ENCODE data around the gene MEP1B. TPM values are rescaled to one million over a fixed set of nuclear protein-coding genes. Genes with fewer than 3 reads are reported as not detected.

MEP1B gene
- total and polyA plus RNA-seq, 12 donors: 0.17 TPM; not detected in 11

GRCh38 chr18:32244881-32245280, 55.0 kb downstream of the MEP1B start:
- intact Hi-C loops (cut with DNase I): no loop called here
- Histone ChIP-seq H3K27me3 (no peaks in the 10 kb centered on the region), H3K27ac (no peak overlapping the region), H3K9me3 (no peaks in the 10 kb centered on the region), H3K36me3 (no peaks in the 10 kb centered on the region), H3K4me3 (no peak overlapping the region), H3K4me1 (no peaks in the 10 kb centered on the region)
- TF ChIP-seq, protein P1, sequence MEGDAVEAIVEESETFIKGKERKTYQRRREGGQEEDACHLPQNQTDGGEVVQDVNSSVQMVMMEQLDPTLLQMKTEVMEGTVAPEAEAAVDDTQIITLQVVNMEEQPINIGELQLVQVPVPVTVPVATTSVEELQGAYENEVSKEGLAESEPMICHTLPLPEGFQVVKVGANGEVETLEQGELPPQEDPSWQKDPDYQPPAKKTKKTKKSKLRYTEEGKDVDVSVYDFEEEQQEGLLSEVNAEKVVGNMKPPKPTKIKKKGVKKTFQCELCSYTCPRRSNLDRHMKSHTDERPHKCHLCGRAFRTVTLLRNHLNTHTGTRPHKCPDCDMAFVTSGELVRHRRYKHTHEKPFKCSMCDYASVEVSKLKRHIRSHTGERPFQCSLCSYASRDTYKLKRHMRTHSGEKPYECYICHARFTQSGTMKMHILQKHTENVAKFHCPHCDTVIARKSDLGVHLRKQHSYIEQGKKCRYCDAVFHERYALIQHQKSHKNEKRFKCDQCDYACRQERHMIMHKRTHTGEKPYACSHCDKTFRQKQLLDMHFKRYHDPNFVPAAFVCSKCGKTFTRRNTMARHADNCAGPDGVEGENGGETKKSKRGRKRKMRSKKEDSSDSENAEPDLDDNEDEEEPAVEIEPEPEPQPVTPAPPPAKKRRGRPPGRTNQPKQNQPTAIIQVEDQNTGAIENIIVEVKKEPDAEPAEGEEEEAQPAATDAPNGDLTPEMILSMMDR (IDR thresholded peaks at IDR 0.05): no peak
- ATAC-seq (no peak), DNase-seq (no peak)
- WGBS, 2 donors: 66 to 71% methylated on average over 5 of the region's 5 CpGs

GRCh38 chr18:32249147-32249929, 59.5 kb downstream of the MEP1B start:
- no peaks in the 10 kb centered on the region for H3K9me3 ChIP-seq
- no peak overlapping the region for H3K27ac ChIP-seq
- DNase-seq: no peak
- TF ChIP-seq, protein P1 (IDR thresholded peaks at IDR 0.05): no peak
- no peaks in the 10 kb centered on the region for H3K36me3 ChIP-seq
- no peaks in the 10 kb centered on the region for H3K27me3 ChIP-seq
- intact Hi-C loops (cut with DNase I): no loop called here
- no peaks in the 10 kb centered on the region for H3K4me1 ChIP-seq
- H3K4me3 ChIP-seq: no peak overlapping the region
- no peak for ATAC-seq
- WGBS, 2 donors: 90% methylated on average over 8 of the region's 8 CpGs

GRCh38 chr18:32251466-32251865, 61.6 kb downstream of the MEP1B start:
- no peak for DNase-seq
- Histone ChIP-seq H3K36me3 (no peaks in the 10 kb centered on the region), H3K27me3 (no peaks in the 10 kb centered on the region), H3K4me3 (no peak overlapping the region), H3K9me3 (no peaks in the 10 kb centered on the region), H3K27ac (no peak overlapping the region), H3K4me1 (no peaks in the 10 kb centered on the region)
- no peak for ATAC-seq
- TF ChIP-seq, protein P1 (IDR thresholded peaks at IDR 0.05): no peak
- intact Hi-C loops (cut with DNase I): no loop called here
- WGBS, 2 donors: 78 to 81% methylated on average over 3 of the region's 3 CpGs

DNA sequence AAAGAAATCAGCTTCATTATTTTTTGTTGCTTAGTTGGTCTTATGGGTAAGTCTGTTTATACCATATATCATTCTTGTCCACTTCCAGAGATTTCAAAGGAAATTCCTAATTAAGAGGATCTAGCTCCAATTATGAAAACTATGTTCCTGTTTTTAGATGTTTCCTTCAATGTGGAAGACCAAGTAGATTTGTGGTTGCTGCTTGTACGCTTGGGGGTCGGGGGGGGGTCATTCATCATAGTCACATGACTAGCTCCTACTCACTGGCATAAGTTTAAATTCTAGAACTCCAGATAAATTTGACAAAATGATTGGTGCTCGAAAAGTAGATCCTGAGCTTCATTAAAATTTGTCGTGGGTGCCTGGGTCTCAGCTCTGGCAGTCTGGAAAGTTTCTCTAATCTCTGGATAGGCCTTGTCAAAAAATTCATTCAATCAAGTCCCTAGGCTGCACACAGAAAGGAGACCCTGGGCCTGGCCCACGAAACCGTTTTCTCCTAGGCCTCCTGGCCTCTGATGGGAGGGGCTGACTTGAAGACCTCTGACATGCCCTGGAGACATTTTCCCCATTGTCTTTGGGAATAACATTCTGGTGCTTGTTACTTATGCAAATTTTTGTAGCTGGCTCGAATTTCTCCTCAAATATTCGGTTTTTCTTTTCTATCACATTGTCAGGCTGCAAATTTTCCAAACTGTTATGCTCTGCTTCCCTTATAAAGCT, 62.5 kb downstream of the MEP1B start:
- DNase-seq: no peak
- H3K27ac ChIP-seq: no peak overlapping the region
- H3K36me3 ChIP-seq: no peaks in the 10 kb centered on the region
- TF ChIP-seq, protein P1 (IDR thresholded peaks at IDR 0.05): no peak
- H3K4me1 ChIP-seq: no peaks in the 10 kb centered on the region
- intact Hi-C loops (cut with DNase I): no loop called here
- no peaks in the 10 kb centered on the region for H3K27me3 ChIP-seq
- WGBS, 2 donors: 76 to 81% methylated on average over 8 of the region's 8 CpGs
- ATAC-seq: no peak
- H3K9me3 ChIP-seq: no peaks in the 10 kb centered on the region
- no peak overlapping the region for H3K4me3 ChIP-seq
